HG03460 (cell line): ENCODE results near the gene SETBP1.

Experiments
- ATAC-seq: cut with Tn5 transposase; IDR thresholded peaks from one replicate; pipeline ENCODE4 v1.9.1; 2021; ENCODE audit not compliant: unreplicated experiment

SETBP1 gene

GRCh38 chr18:45054636-45055035 lies 373.9 kb downstream of the SETBP1 start:
- ATAC-seq = no peak

DNA sequence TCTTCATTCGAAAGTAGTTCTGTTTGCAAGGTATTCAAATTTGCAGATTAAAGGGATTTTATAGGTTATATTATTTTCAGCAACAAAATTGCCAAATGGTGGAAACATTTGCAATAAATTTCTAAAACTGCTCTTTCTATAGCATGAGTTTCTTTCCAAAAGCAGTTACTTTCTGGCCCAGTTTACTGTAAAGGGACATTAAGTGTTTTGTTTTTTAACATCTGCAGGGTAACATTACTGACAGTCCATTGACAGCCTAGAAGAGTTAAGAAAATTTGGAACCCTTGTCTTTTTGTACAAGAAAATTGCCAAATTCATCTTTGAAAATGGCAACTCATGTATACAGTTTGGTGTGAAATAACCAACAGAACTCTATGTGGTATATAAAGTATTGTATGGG lies 375.1 kb downstream of the SETBP1 start:
- no peak for ATAC-seq

DNA sequence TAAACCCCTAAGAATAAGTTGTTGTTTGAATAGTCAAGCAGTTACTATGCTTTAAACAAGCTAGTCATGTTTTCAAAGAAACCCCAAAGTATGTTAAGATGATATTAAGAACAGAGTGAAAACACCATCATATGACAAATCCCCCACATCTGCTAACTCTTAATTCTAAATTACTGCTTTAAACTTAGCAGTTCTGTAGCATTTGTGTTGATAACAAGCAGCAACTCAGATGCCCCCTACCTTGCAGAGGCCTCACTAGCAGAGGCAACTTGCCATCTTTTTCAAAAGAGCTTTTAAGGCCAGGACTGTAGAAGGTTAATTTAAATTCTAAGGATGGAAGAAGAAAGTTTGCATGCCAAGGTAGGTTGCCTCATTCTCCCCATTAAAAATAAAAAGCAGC lies 376.2 kb downstream of the SETBP1 start:
- ATAC-seq = no peak

GRCh38 chr18:45057955-45058600 lies 377.4 kb downstream of the SETBP1 start:
- no peak for ATAC-seq

GRCh38 chr18:45059695-45060094 lies 379.0 kb downstream of the SETBP1 start:
- no peak for ATAC-seq

DNA sequence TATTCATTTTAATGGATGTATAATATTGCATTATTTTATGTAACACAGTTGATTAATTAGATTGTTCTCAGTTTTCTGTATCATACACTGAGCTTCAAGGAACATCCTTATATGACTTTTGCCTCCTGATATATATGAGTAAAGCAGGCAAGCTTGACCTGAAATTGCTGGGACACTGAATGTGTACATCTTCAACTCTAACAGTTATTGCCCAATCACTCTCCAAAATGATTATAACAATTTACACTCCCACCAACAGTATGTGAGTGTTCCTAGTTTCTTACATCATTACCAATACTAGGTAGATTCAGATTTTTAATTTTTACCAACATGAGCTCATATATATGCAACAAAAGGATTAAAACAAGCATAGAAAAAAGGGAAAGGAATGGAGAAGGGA lies 379.4 kb downstream of the SETBP1 start:
- no peak for ATAC-seq

DNA sequence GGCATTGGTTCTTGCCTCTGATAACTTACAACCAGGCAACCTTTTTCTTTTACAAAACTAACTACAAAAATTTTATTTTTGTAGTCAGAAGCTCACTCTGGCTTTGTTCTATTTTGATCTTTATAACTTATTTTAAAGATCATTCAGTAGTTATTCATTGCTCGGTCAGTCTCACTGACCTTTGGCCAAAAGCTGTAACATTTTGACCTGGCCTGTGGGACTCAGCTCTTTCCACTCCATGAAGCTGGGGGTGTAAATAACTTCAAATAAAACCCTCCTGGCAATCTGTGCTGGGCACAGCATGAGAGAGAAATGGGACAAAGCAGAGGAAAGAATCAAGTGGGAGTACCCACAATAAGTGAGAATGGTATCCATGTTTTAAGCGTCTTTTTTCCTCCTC lies 380.7 kb downstream of the SETBP1 start:
- ATAC-seq = no peak

DNA sequence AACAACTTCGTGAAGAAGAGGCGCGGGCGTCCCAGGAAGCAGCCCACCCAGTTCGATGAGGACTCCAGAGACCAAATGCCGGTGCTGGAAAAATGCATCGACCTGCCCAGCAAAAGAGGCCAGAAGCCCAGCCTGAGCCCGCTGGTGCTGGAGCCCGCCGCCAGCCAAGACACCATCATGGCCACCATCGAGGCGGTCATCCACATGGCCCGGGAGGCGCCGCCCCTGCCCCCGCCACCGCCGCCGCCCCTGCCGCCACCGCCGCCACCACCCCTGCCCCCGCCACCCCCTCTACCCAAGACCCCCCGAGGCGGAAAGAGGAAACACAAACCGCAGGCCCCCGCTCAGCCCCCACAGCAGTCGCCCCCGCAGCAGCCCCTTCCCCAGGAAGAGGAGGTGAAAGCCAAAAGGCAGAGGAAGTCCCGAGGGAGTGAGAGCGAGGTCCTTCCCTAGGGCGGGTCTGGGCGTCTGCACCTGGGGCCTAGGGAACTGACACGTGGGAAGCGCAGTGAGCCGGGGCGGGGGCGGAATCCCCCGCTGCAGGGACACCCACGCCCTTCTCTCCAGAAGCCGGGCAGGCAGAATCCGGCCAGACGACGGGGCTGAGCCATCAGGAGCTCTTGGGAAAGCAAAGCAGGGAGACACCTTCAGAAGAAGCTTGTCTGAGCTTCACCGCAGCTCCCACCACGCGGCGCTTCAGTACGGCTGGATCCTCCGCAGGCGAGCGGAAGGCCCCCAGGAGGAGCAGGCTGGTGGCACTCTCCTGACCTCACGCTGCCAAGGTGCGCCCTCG lies 382.8 kb downstream of the SETBP1 start:
- no peak for ATAC-seq

- no peak for ATAC-seq
Measured at GRCh38 chr18:45066210-45066609, 385.5 kb downstream of the SETBP1 start.

DNA sequence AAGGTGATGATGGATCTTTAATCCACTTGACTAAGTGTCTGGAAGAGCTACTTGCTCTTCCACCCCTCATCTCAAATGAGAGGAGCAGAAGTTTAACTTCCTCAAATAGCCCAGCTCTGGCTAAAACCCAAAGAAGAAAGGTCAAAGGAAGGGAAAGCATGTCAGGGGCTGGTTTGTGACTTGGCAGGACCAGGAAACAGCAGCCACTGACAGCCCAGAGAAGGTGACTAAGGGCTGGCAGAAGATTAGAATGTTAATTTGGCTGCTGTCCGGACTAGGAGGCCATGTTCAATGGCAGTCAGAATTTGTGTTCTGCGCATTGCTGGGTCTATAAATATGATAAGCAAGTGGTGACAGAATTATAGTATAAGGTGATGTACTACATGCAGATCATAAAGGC lies 386.2 kb downstream of the SETBP1 start:
- no peak for ATAC-seq

DNA sequence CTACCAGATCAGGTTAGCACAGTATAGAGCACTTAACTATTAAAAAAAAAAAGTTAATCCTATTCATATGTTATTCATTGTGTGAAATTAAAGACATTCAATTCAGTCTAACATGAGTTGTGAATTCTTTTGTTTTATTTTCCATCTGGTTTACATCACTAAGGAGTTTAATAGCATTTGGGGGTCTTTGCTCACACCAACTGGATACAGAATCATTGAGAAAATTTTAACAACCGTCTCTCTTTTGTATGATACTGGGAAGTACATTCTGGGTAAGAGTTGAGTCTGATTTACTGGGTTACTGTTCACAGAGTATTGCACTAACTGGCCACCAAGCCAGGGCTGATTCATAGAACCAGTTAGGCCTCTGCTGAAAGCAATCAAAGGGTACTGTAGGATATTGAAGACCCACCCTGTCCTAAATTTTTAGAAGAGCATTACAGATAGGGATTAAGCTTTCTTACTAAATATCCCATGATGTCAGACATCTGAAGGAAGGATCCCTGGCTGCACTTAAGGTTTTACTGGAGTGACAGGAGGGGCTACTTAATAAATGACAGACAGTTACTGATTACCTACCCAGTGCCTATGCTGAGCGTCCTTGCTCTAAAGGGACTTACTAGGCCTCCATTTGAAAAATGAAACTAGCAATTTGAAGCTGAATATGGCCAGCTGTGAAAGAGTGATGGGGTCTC lies 387.9 kb downstream of the SETBP1 start:
- ATAC-seq = no peak

DNA sequence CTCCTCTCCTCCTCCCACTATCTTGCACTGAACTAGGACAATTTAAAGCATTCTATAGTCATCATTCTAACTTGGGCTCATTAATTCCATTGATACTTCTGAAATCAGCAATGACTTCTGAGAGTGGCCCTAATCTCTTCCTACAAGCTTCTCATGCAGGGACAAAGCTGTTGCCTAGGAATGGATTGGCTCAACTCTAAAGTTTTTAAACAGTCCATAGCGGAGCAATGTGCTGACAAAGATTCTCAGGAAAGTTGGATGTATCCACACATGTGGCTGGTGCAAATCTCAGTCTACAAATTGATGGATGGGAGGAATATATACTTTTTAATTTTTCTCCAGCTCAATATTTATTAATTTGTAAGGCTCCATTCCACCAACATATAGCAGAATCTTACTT lies 388.9 kb downstream of the SETBP1 start:
- no peak for ATAC-seq

GRCh38 chr18:45071956-45072355 lies 391.3 kb downstream of the SETBP1 start:
- ATAC-seq = no peak

DNA sequence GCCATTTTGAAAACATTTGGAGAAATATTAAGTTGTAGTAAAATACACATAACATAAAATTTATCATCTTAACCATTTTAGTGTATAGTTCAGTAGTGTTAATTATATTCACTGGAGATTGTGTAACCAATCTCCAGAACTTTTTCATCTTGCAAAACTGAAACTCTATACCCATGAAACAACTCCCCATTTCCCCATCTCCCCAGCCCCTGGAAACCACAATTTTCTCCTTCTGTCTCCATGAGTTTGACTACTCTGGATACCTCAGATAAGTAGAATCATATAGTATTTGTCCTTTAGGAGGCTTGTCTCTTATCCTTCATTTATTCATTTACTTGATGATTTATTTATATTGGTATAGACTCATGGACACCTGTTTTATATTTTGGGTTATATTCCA lies 392.9 kb downstream of the SETBP1 start:
- no peak for ATAC-seq

- no peak for ATAC-seq
Measured at GRCh38 chr18:45081566-45082181, 401.0 kb downstream of the SETBP1 start.

DNA sequence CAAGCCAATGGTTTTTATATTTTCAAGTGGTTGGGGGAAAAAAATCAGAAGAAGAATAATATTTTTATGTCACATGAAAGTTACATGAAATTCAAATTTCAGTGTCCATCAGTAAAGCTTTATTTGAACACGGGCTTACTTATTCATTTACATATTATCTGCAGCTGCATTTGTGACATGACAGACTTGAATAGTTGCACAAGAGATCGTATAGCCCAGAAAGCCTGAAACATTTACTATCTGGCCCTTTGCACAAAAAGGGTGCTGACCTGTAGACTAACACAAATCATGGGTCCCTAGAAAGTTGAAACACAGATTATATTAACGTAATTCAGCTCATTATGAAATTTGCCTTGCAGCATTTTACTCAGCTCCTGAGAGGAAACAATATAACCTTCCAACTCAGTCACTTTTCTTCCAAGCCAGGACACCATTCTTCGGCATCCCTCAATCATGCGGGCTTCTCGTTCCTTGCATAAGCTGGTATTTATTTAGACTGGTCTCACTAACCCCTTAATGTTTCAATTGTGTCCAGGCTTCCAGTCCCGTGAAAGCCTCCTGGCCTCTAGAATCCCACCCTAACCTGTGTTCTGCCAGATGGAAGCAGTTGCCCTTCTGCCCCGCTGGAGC lies 402.7 kb downstream of the SETBP1 start:
- ATAC-seq = no peak

- no peak for ATAC-seq
Measured at GRCh38 chr18:45084206-45084605, 403.5 kb downstream of the SETBP1 start.

- no peak for ATAC-seq
Measured at GRCh38 chr18:45085916-45086624, 405.4 kb downstream of the SETBP1 start.

DNA sequence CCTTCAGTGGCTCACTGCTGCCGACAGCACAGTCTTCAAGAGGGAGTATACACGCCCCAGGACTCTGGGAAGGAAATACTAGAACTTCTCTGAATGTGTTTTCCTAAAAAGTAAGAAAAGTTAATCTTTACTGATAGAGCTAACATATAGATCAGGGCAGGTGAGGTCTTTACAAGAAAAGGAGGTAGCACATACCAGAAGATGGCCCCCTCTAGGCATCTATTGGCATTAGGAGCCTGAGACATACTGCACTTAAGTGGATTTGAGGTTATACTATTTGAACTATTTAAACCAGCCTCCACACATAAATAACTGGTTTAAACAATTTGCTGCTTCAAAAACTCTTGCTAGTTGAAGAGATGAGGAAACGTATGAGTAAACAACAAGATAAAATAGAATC lies 406.1 kb downstream of the SETBP1 start:
- ATAC-seq = no peak

DNA sequence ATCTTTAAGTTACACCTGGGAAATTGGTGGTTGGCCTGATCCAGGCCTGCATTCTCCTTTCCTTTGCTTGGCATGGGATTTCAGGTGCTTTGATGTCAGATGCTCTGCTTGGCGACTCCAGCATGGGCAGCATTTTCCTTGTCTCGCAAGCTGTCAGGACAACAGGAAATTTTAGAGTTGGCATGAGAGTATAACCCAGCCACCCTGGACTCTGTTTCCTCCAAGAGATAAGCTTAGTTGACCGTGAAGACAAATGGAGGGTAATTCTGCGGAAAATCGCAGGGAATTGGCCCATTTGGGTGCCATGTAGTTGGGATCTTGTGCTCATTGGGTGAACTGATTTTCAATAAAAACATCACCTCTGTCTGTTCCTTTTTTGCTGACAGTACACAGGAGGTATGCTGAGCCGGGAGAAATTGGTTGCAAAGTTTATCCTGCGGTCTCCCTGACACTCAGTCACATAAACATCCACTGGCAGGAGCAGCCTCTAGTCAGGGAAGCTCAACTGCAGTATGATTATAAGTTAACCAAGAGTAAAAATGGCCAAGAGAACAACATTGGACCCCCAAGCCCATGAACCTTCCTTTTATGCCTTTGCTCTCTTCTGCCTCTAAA lies 409.9 kb downstream of the SETBP1 start:
- no peak for ATAC-seq
